Osteoblast (primary cell): ENCODE results near the gene FGF14. TPM values are rescaled to one million over a fixed set of nuclear protein-coding genes. Genes with fewer than 3 reads are reported as not detected.

Source experiments
- DNase-seq: peaks from one replicate; pipeline ENCODE4 v3.0.0; 2011; ENCODE audit warnings: low spot score, mixed read lengths; ENCODE audit not compliant: insufficient read length; ENCODE audit errors: missing footprints
- H2AFZ ChIP-seq: 2 replicates; pipeline ENCODE4 v1.6.0; 2011; ENCODE audit warnings: mild to moderate bottlenecking, low read length
- H3K27ac ChIP-seq: 2 replicates; pipeline ENCODE4 v1.5.1; 2011; ENCODE audit warnings: mild to moderate bottlenecking, low read depth, low read length, moderate library complexity
- H3K27me3 ChIP-seq: 2 replicates; pipeline ENCODE4 v1.6.0; 2012; ENCODE audit warnings: mild to moderate bottlenecking, control low read depth, inconsistent platforms, low read length, moderate library complexity; ENCODE audit not compliant: insufficient read depth
- H3K36me3 ChIP-seq: 2 replicates; pipeline ENCODE4 v1.5.1; 2011; ENCODE audit warnings: mild to moderate bottlenecking, low read length, control low read depth, moderate library complexity; ENCODE audit not compliant: insufficient read depth
- H3K4me1 ChIP-seq: 2 replicates; pipeline ENCODE4 v1.5.1; 2011; ENCODE audit warnings: mild to moderate bottlenecking, low read length, control low read depth, moderate library complexity; ENCODE audit not compliant: insufficient read depth
- H3K4me2 ChIP-seq: 2 replicates; pipeline ENCODE4 v1.6.0; 2011; ENCODE audit warnings: mild to moderate bottlenecking, low read length; ENCODE audit not compliant: insufficient read depth
- H3K4me3 ChIP-seq: fragments of 200-600 bp; sonication (generic); 3 replicates; pipeline ENCODE4 v1.5.1; 2012; ENCODE audit warnings: mild to moderate bottlenecking, low read length, inconsistent platforms; ENCODE audit not compliant: insufficient read depth
- H3K79me2 ChIP-seq: 2 replicates; pipeline ENCODE4 v1.6.0; 2012; ENCODE audit warnings: mild to moderate bottlenecking, low read length, control low read depth, inconsistent platforms; ENCODE audit not compliant: insufficient read depth
- H3K9me3 ChIP-seq: 2 replicates; pipeline ENCODE4 v1.5.1; 2011; ENCODE audit warnings: low read depth, low read length, control low read depth
- H4K20me1 ChIP-seq: 2 replicates; pipeline ENCODE4 v1.6.0; 2012; ENCODE audit warnings: mild to moderate bottlenecking, low read length, control low read depth; ENCODE audit not compliant: insufficient read depth
- CTCF ChIP-seq: IDR thresholded peaks from 2 replicates; pipeline ENCODE4 v1.5.1; 2011; ENCODE audit warnings: mild to moderate bottlenecking, low read depth, low read length, moderate library complexity; ENCODE audit errors: extremely low read depth
- total RNA-seq: library from RNA; depleted of rRNA; stranded (reverse); fragments of >200 nt; gene quantifications from 2 replicates; pipeline ENCODE4 v1.2.3, GENCODE V29; 2012

The FGF14 gene
- total RNA-seq, 1 donor: under 0.01 TPM

GRCh38 chr13:102400675-102401145, 1.1 kb downstream of the FGF14 start:
- no peaks in the 10 kb centered on the region for H3K4me1 ChIP-seq
- peak overlapping the region; percentile 14 for H2AFZ ChIP-seq
- no peaks in the 10 kb centered on the region for H3K9me3 ChIP-seq
- H4K20me1 ChIP-seq: no peaks in the 10 kb centered on the region
- peak; percentile 81 for DNase-seq
- H3K27ac ChIP-seq: no peak overlapping the region
- TF ChIP-seq CTCF: no peak
- H3K27me3 ChIP-seq: peaks cover 38% of the 10 kb centered on the region
- no peaks in the 10 kb centered on the region for H3K36me3 ChIP-seq
- no peaks in the 10 kb centered on the region for H3K79me2 ChIP-seq
- H3K4me3 ChIP-seq: peak overlapping the region; percentile 54
- H3K4me2 ChIP-seq: peak overlapping the region; percentile 71

- Histone ChIP-seq H4K20me1 (no peaks in the 10 kb centered on the region), H3K9me3 (no peaks in the 10 kb centered on the region), H2AFZ (peak overlapping the region; percentile 60), H3K79me2 (no peaks in the 10 kb centered on the region), H3K27ac (no peak overlapping the region), H3K4me3 (peak overlapping the region; percentile 54), H3K4me1 (no peaks in the 10 kb centered on the region), H3K36me3 (no peaks in the 10 kb centered on the region), H3K4me2 (peak overlapping the region; percentile 71), H3K27me3 (peaks cover 38% of the 10 kb centered on the region)
- TF ChIP-seq CTCF: no peak
- peak; percentile 67 for DNase-seq
Observed at GRCh38 chr13:102399791-102400674, 1.8 kb downstream of the FGF14 start.

DNA sequence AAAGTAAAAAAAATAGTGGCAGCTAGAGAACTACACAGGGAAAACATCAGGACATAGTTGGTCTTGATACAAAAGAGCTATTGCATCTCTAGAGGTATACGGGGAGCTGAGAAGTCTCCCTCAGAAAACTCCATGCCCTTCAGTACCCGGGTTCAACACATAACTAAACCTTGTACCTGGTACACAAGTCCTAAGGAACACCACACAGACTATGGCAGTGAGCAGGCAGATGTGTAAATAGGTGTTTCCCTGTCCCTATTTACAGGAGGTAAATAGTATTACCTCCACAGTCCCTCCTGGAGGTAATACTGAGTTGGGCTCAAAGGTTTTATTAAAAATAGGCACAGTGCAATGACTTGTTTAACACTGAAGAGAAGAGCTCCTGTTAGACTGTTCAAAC, 5.9 kb downstream of the FGF14 start:
- H4K20me1 ChIP-seq: no peaks in the 10 kb centered on the region
- no peak overlapping the region for H3K27ac ChIP-seq
- no peak for TF ChIP-seq CTCF
- no peaks in the 10 kb centered on the region for H3K9me3 ChIP-seq
- H3K36me3 ChIP-seq: no peaks in the 10 kb centered on the region
- peaks cover 18% of the 10 kb centered on the region for H3K27me3 ChIP-seq
- no peaks in the 10 kb centered on the region for H3K79me2 ChIP-seq
- H3K4me1 ChIP-seq: peaks cover 3% of the 10 kb centered on the region
- no peak overlapping the region for H3K4me2 ChIP-seq
- no peak for DNase-seq
- H3K4me3 ChIP-seq: no peak overlapping the region
- H2AFZ ChIP-seq: no peak overlapping the region

- DNase-seq: no peak
- no peak for TF ChIP-seq CTCF
- Histone ChIP-seq H3K79me2 (no peaks in the 10 kb centered on the region), H2AFZ (peak overlapping the region; percentile 91), H3K27me3 (peaks cover 12% of the 10 kb centered on the region), H4K20me1 (no peaks in the 10 kb centered on the region), H3K9me3 (no peaks in the 10 kb centered on the region), H3K4me2 (peak overlapping the region; percentile 90), H3K4me3 (peak overlapping the region; percentile 78), H3K36me3 (no peaks in the 10 kb centered on the region), H3K4me1 (peaks cover 3% of the 10 kb centered on the region), H3K27ac (no peak overlapping the region)
Observed at GRCh38 chr13:102395174-102395573, 6.7 kb downstream of the FGF14 start.
